Coronary artery (tissue), 2 donors: ENCODE measurements around the gene SET.
A peak's percentile ranks its signal among the peaks of the same experiment; 100 is the strongest.

Source experiments
- DNase-seq: peaks from one replicate; pipeline ENCODE4 v3.0.0-alpha.2; 2017; ENCODE audit warnings: low spot score
- H3K27ac ChIP-seq, 2 donors: fragments of 200-600 bp; sonication (generic); one replicate each; pipeline ENCODE4 v1.5.1; 2016 to 2019
- H3K4me3 ChIP-seq: fragments of 200-600 bp; sonication (generic); 2 replicates; pipeline ENCODE4 v1.5.1; 2016; ENCODE audit warnings: mild to moderate bottlenecking, moderate library complexity
- CTCF ChIP-seq: fragments of 200-600 bp; sonication (generic); IDR thresholded peaks from one replicate; pipeline ENCODE4 v1.5.1; 2019; ENCODE audit warnings: antibody characterized with exemption

The SET gene

GRCh38 chr9:128714586-128715435, 25.8 kb downstream of the SET start:
- no peak for TF ChIP-seq CTCF
- no peak overlapping the region for H3K27ac ChIP-seq
- peak; percentile 43 for DNase-seq
- H3K4me3 ChIP-seq, result no peak overlapping the region

GRCh38 chr9:128715436-128715750, 26.4 kb downstream of the SET start:
- peak; percentile 17 for DNase-seq

GRCh38 chr9:128716581-128717254, 27.7 kb downstream of the SET start:
- Histone ChIP-seq H3K27ac (no peak overlapping the region), H3K4me3 (no peak overlapping the region)
- TF ChIP-seq CTCF, result no peak
- no peak for DNase-seq

More at GRCh38 chr9:128715436-128715750, 26.4 kb downstream of the SET start:
- no peak for TF ChIP-seq CTCF
- H3K4me3 ChIP-seq, result no peak overlapping the region
- no peak overlapping the region for H3K27ac ChIP-seq

GRCh38 chr9:128718047-128718446, 29.0 kb downstream of the SET start:
- Histone ChIP-seq H3K4me3 (no peak overlapping the region), H3K27ac (no peak overlapping the region)
- DNase-seq, result no peak
- TF ChIP-seq CTCF, result no peak

GRCh38 chr9:128718475-128718874, 29.5 kb downstream of the SET start:
- no peak overlapping the region for H3K27ac ChIP-seq
- DNase-seq, result no peak
- TF ChIP-seq CTCF, result no peak
- no peak overlapping the region for H3K4me3 ChIP-seq

- H3K4me3 ChIP-seq, result no peak overlapping the region
- no peak for TF ChIP-seq CTCF
- no peak for DNase-seq
- peak overlapping the region in 1 of 2 donors; percentile 28 for H3K27ac ChIP-seq
Measured at GRCh38 chr9:128719919-128720605, 31.0 kb downstream of the SET start.
